Cardiac muscle cell (in vitro differentiated cells and primary cell): ENCODE data around the gene GSG1L. TPM values are rescaled to one million over a fixed set of nuclear protein-coding genes. Genes with fewer than 3 reads are reported as not detected.

Experiments
- DNase-seq, 2 donors: peaks; one replicate each; pipeline versions ENCODE4 v3.0.0 to v3.0.0-alpha.2; 2010 to 2017; ENCODE audit warnings: low read depth in 1 of 2, low spot score in 1 of 2
- H3K27ac ChIP-seq: fragments of 200-600 bp; sonication (generic); 2 replicates; pipeline ENCODE4 v1.5.1; 2016
- H3K27me3 ChIP-seq: fragments of 200-600 bp; sonication (generic); 2 replicates; pipeline ENCODE4 v1.6.0; 2016; ENCODE audit warnings: control low read depth
- H3K36me3 ChIP-seq: fragments of 200-600 bp; sonication (generic); 2 replicates; pipeline ENCODE4 v1.5.1; 2016; ENCODE audit warnings: control low read depth
- H3K4me1 ChIP-seq: fragments of 200-600 bp; sonication (generic); 2 replicates; pipeline ENCODE4 v1.8.1; 2017; ENCODE audit warnings: low read depth, mild to moderate bottlenecking, mixed run types
- H3K4me3 ChIP-seq: fragments of 200-600 bp; sonication (generic); 2 replicates; pipeline ENCODE4 v1.5.1; 2016; ENCODE audit warnings: mild to moderate bottlenecking
- H3K9me3 ChIP-seq: fragments of 200-600 bp; sonication (generic); 2 replicates; pipeline ENCODE4 v1.5.1; 2017; ENCODE audit warnings: low read depth, mild to moderate bottlenecking, control low read depth
- polyA plus RNA-seq: library from polyadenylated mRNA; unstranded; fragments of >200 nt; fragmentation: Nextera tagmentation; extraction: Ambion mirVana; gene quantifications from 2 replicates; pipeline ENCODE4 v1.2.1, GENCODE V29; 2016
- total RNA-seq: library from RNA; depleted of rRNA; stranded (reverse); fragments of >200 nt; gene quantifications from 2 replicates; pipeline ENCODE4 v1.2.3, GENCODE V29; 2016
- TF ChIP-seq, protein P1 (sequence below): IDR thresholded peaks from 2 replicates; pipeline ENCODE4 v1.5.1; 2012; ENCODE audit warnings: low read depth, mild to moderate bottlenecking, low read length

Gene GSG1L
- total and polyA plus RNA-seq, 2 experiments from 2014 or later, result not detected

DNA sequence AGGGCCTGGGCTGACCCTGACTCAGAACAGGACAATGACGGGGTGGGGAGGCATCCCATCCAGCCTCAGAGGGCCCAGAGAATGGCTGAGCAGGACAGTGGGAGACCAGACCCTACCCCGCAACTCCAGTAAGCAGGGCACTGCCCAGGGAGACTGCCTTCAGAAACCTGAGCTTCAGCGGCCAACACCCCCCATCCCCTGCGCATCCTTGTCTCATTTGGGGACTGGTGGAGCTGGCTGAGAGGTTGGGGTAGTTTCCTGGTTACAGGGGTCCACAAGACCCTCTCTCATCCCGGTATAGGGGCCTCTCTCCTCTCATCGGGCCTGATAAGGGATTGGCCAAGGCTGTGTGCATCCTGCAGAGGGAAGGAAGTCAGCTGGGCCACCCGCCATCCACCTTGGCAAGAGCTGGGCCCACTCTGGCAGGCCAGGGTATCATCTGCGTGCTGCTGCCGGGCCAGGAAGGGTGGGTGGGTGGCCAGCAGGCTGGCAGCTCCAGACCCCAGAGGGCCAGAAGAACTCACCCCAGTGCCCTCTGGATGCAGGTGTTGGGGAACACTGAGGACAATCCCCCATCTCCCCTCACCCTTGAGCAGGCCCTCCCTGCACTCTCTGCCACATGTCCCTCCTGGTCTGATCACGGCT is 284.5 kb downstream of the GSG1L start:
- no peaks in the 10 kb centered on the region for H3K36me3 ChIP-seq
- H3K4me1 ChIP-seq, result no peaks in the 10 kb centered on the region
- no peak for DNase-seq
- TF ChIP-seq, protein P1, sequence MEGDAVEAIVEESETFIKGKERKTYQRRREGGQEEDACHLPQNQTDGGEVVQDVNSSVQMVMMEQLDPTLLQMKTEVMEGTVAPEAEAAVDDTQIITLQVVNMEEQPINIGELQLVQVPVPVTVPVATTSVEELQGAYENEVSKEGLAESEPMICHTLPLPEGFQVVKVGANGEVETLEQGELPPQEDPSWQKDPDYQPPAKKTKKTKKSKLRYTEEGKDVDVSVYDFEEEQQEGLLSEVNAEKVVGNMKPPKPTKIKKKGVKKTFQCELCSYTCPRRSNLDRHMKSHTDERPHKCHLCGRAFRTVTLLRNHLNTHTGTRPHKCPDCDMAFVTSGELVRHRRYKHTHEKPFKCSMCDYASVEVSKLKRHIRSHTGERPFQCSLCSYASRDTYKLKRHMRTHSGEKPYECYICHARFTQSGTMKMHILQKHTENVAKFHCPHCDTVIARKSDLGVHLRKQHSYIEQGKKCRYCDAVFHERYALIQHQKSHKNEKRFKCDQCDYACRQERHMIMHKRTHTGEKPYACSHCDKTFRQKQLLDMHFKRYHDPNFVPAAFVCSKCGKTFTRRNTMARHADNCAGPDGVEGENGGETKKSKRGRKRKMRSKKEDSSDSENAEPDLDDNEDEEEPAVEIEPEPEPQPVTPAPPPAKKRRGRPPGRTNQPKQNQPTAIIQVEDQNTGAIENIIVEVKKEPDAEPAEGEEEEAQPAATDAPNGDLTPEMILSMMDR, result no peak
- no peaks in the 10 kb centered on the region for H3K27me3 ChIP-seq
- H3K9me3 ChIP-seq, result no peaks in the 10 kb centered on the region
- no peak overlapping the region for H3K4me3 ChIP-seq
- no peak overlapping the region for H3K27ac ChIP-seq

DNA sequence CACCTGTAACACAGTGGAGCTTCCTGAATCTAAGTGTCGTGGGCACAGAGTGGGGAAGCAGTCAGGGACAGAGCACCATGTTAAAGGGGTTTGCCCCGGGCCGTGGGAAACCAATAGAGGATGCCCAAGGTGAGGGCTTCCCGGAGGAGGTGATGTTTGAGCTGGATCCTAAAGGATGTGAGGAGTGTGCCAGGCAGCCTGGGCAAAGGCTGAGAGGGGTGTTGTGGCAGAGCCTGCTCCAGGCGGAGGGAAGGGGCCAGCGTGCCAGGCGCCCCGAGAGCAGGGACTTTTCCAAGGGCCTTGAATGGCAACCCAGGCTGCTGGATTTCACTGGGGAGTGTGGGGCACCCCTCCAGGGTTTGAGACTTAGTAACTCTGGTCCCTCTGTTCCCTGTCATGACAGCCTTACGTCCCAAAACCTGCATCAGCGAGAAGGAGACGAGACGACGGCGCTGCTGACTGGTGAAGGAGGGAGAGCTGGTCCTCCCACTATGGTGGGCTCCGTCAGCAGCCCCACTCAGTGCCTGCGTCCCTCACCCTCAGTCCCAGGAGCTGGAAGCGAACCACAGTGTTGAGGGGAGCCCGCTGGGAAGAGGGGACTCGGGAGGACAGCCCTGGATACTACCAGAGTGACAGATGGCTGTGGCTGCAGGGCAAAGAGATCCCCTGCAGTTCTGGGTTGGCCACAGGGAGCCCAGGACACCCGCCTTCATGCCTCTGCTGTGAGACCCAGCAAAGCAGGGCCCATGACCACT is 285.2 kb downstream of the GSG1L start:
- no peaks in the 10 kb centered on the region for H3K27me3 ChIP-seq
- no peak overlapping the region for H3K27ac ChIP-seq
- TF ChIP-seq, protein P1, result no peak
- no peaks in the 10 kb centered on the region for H3K36me3 ChIP-seq
- no peaks in the 10 kb centered on the region for H3K9me3 ChIP-seq
- no peak overlapping the region for H3K4me3 ChIP-seq
- DNase-seq, result no peak
- H3K4me1 ChIP-seq, result no peaks in the 10 kb centered on the region

DNA sequence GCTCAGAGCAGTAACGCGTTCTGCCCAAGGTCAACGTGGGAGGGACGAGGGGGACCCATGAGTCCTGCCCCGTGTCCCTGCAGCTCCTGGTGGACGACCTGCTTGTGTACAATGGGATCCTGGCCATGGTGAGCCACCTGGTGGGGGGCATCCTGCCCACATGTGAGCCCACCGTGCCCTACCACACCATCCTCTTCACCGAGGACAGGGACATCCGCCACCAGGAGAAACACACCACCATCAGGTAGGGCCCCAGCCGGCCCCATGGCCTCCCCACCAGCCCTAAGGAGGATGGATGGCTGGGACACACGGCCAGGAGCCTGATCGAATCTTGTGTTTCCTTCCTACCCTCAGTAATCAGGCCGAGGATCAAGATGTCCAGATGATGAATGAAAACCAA is 286.0 kb downstream of the GSG1L start:
- H3K4me3 ChIP-seq, result no peak overlapping the region

DNA sequence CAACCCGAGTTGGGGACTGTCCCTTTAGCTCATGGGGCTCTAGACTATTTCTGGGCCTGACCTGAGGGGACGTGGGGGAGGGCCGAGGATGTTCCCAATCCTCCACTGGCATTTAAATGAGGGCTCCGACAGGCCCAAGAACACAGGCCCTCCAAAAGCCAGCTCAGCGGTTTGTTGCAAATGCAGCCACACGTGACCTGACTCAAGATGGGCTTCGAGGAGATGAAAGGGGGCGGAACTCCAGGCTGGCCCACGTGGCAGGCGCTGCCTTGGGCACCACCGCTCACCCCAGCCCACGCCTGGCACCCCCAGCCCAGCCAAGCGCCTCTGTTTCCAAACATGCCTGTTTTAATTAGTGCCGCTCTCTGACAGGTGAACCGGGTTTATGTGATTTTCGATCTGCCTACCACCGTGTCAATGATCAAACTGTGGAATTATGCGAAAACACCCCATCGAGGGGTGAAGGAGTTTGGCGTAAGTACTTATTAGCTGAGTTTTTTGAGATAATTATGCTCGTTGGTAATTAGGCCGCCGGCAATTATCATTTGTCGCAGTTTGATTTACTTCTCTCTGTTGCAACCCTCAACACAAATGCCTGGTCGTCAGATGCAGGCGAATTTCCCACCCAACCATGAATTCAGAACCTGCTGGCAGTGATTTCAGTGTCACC is 286.8 kb downstream of the GSG1L start:
- DNase-seq, result no peak
- Histone ChIP-seq H3K4me3 (no peak overlapping the region), H3K27me3 (no peaks in the 10 kb centered on the region), H3K9me3 (no peaks in the 10 kb centered on the region), H3K36me3 (no peaks in the 10 kb centered on the region), H3K4me1 (no peaks in the 10 kb centered on the region), H3K27ac (no peak overlapping the region)
- TF ChIP-seq, protein P1, result no peak

More for the DNA sequence above, 286.0 kb downstream of the GSG1L start:
- Histone ChIP-seq H3K9me3 (no peaks in the 10 kb centered on the region), H3K36me3 (no peaks in the 10 kb centered on the region), H3K4me1 (no peaks in the 10 kb centered on the region), H3K27ac (no peak overlapping the region), H3K27me3 (no peaks in the 10 kb centered on the region)
- TF ChIP-seq, protein P1, result no peak
- DNase-seq, result no peak

DNA sequence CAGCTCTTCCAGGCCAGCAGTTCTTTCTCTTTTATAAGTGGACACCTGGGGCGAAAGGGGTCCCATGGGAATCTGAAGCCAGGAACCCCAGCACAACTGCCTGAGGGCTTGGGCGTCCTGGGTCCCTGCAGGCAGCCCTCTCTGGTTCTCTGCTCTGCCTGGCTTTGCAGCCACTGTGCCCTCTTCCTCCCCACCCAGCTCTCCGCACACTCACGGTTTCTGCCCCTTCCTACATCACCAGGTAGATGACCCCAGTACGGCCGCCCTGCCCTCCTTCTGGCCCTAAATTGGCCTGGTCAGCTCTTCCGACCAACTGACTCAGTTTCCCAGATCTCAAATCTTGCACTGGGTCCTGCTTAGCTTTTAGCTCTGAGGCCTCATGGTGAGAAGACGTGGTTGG is 288.3 kb downstream of the GSG1L start:
- Histone ChIP-seq H3K4me1 (no peaks in the 10 kb centered on the region), H3K4me3 (no peak overlapping the region), H3K9me3 (no peaks in the 10 kb centered on the region), H3K27me3 (no peaks in the 10 kb centered on the region), H3K36me3 (no peaks in the 10 kb centered on the region), H3K27ac (no peak overlapping the region)
- TF ChIP-seq, protein P1, result no peak
- no peak for DNase-seq
